ENCODE measurements around the gene CAPN1. TPM values are rescaled to one million over a fixed set of nuclear protein-coding genes. Genes with fewer than 3 reads are reported as not detected.
"Not testable (repeated sequence)": the region's sequence is repeated elsewhere in the genome, so short reads cannot be mapped to it uniquely, and the experiment has no call there.

Gene CAPN1
- total RNA-seq, 1 experiment from 2014 or later, result 256 TPM

DNA sequence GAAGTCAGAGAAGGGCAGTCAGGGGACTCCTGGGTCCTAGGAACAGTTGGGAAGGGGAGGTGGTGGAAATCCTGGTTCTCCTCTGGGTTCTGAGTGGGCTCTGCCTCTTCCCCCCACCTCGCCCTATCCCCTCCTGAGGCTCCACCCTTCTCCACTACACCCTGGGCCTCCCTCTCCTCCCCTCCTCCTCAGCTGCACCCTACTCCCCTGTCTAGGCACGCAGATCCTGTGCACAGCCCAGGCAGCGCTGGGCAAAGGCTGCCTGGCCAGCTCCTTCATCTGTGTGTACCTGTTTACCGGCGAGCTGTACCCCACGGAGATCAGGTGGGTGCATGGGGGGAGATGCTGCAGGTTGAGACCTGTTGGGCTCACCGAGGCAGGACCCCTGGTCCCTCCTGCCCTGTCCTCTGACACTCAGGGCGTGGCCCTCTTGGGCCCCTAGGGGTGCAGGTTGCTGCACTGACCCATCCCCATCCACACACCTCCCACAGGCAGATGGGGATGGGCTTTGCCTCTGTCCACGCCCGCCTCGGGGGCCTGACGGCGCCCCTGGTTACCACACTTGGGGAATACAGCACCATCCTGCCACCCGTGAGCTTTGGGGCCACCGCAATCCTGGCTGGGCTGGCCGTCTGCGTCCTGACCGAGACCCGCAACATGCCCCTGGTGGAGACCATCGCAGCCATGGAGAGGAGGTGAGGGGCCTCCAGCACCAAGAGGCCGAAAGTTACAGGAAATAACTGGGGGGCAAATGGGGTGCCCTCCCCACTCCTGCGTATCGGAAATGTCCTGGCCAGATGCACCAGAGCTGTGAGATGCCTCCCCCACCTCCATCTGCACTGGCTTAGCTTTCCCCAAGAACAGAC, 54.7 kb downstream of the CAPN1 start:
- H3K27ac ChIP-seq (ENCODE audit: low read length), result no peak overlapping the region
- no peaks in the 10 kb centered on the region for H3K4me1 ChIP-seq (ENCODE audit: control insufficient read depth, insufficient read depth, low read length)
- intact Hi-C loops (cut with micrococcal nuclease; ENCODE audit: unreplicated experiment), result no loop called here
- H3K36me3 ChIP-seq (ENCODE audit: control insufficient read depth, insufficient read depth, low read length), result no peaks in the 10 kb centered on the region
- H3K9me3 ChIP-seq (ENCODE audit: control insufficient read depth, insufficient read depth, low read depth, low read length), result no peaks in the 10 kb centered on the region
- ATAC-seq, result peak; percentile 50; the same call in 1 of the 2 replicates
- no TSS peak for BruUV-seq (replicated peaks)
- no peaks in the 10 kb centered on the region for H3K27me3 ChIP-seq (ENCODE audit: control insufficient read depth, insufficient read depth, low read length)
- in situ Hi-C loops (cut with HindIII; ENCODE audit: low pct_unique_long_range_greater_than_20kb, low sequenced_read_pairs), result no loop called here
- POLR2A ChIA-PET, result no interaction called here
- CTCF ChIA-PET, result no interaction called here
- DNase-seq (ENCODE audit: low read depth, low spot score), result no peak
- no peak overlapping the region for H3K4me3 ChIP-seq (ENCODE audit: low read depth in 2 of 2, low read length in 2 of 2)
- TF ChIP-seq, protein P1, sequence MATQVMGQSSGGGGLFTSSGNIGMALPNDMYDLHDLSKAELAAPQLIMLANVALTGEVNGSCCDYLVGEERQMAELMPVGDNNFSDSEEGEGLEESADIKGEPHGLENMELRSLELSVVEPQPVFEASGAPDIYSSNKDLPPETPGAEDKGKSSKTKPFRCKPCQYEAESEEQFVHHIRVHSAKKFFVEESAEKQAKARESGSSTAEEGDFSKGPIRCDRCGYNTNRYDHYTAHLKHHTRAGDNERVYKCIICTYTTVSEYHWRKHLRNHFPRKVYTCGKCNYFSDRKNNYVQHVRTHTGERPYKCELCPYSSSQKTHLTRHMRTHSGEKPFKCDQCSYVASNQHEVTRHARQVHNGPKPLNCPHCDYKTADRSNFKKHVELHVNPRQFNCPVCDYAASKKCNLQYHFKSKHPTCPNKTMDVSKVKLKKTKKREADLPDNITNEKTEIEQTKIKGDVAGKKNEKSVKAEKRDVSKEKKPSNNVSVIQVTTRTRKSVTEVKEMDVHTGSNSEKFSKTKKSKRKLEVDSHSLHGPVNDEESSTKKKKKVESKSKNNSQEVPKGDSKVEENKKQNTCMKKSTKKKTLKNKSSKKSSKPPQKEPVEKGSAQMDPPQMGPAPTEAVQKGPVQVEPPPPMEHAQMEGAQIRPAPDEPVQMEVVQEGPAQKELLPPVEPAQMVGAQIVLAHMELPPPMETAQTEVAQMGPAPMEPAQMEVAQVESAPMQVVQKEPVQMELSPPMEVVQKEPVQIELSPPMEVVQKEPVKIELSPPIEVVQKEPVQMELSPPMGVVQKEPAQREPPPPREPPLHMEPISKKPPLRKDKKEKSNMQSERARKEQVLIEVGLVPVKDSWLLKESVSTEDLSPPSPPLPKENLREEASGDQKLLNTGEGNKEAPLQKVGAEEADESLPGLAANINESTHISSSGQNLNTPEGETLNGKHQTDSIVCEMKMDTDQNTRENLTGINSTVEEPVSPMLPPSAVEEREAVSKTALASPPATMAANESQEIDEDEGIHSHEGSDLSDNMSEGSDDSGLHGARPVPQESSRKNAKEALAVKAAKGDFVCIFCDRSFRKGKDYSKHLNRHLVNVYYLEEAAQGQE (IDR thresholded peaks at IDR 0.05; ENCODE audit: insufficient read depth in 1 of 2, low read depth in 2 of 2, low read length in 1 of 2), result no peak
- TF ChIP-seq, protein P2, sequence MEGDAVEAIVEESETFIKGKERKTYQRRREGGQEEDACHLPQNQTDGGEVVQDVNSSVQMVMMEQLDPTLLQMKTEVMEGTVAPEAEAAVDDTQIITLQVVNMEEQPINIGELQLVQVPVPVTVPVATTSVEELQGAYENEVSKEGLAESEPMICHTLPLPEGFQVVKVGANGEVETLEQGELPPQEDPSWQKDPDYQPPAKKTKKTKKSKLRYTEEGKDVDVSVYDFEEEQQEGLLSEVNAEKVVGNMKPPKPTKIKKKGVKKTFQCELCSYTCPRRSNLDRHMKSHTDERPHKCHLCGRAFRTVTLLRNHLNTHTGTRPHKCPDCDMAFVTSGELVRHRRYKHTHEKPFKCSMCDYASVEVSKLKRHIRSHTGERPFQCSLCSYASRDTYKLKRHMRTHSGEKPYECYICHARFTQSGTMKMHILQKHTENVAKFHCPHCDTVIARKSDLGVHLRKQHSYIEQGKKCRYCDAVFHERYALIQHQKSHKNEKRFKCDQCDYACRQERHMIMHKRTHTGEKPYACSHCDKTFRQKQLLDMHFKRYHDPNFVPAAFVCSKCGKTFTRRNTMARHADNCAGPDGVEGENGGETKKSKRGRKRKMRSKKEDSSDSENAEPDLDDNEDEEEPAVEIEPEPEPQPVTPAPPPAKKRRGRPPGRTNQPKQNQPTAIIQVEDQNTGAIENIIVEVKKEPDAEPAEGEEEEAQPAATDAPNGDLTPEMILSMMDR (IDR thresholded peaks at IDR 0.05), result no peak
- TF ChIP-seq POLR2AphosphoS5 (IDR thresholded peaks at IDR 0.05; ENCODE audit: low read depth, low read length), result no peak
- no peak for TF ChIP-seq SIN3A (IDR thresholded peaks at IDR 0.05; ENCODE audit: borderline replicate concordance, insufficient read depth, low read depth, low read length)
- no peak for TF ChIP-seq TCF7L2 (IDR thresholded peaks at IDR 0.05; ENCODE audit: low read depth, low read length)

DNA sequence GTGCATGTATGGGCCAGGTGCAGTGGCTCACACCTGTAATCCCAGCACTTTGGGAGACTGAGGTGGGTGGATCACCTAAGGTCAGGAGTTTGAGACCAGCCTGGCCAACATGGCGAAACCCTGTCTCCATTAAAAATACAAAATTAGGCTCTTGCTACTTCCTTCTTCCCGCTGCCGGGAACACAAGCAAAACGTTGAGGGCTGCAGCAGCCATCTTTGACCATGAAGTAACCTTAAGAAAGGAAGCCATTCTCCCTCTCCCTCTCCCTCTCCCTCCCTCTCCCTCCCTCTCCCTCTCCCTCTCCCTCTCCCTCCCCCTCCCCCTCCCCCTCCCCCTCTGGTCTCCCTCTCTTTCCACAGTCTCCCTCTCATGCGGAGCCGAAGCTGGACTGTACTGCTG, 56.6 kb downstream of the CAPN1 start:
- intact Hi-C loops (cut with micrococcal nuclease; ENCODE audit: unreplicated experiment); DNase-seq (ENCODE audit: low read depth, low spot score); H3K27me3 ChIP-seq (ENCODE audit: control insufficient read depth, insufficient read depth, low read length); H3K27ac ChIP-seq (ENCODE audit: low read length); CTCF ChIA-PET; in situ Hi-C loops (cut with HindIII; ENCODE audit: low pct_unique_long_range_greater_than_20kb, low sequenced_read_pairs); BruUV-seq (replicated peaks); ATAC-seq; POLR2A ChIA-PET; H3K36me3 ChIP-seq (ENCODE audit: control insufficient read depth, insufficient read depth, low read length); H3K9me3 ChIP-seq (ENCODE audit: control insufficient read depth, insufficient read depth, low read depth, low read length); H3K4me3 ChIP-seq (ENCODE audit: low read depth in 2 of 2, low read length in 2 of 2); H3K4me1 ChIP-seq (ENCODE audit: control insufficient read depth, insufficient read depth, low read length): not testable (repeated sequence)

DNA sequence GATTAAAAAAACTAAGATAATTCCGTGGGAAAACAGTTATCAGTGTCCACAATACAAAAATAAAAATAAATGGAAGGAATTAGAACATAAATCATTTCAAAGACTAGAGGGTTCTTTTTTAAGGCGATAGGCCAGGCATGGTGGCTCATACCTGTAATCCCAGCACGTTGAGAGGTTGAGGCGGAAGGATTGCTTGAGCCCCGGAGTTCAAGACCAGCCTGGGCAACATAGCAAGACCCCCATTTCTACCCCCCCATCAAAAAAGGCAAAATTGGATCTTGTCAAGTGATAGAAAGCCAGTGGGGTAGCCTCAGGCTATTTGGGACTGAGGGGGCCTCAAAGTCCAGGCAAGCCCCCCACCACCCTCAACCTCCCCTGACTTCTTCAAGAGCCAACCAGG, 59.4 kb downstream of the CAPN1 start:
- in situ Hi-C loops (cut with HindIII; ENCODE audit: low pct_unique_long_range_greater_than_20kb, low sequenced_read_pairs), result no loop called here

More for the DNA sequence above, 59.4 kb downstream of the CAPN1 start:
- Histone ChIP-seq H3K4me1 (ENCODE audit: control insufficient read depth, insufficient read depth, low read length) (no peaks in the 10 kb centered on the region), H3K4me3 (ENCODE audit: low read depth in 2 of 2, low read length in 2 of 2) (no peak overlapping the region), H3K27ac (ENCODE audit: low read length) (no peak overlapping the region), H3K9me3 (ENCODE audit: control insufficient read depth, insufficient read depth, low read depth, low read length) (peaks cover 2% of the 10 kb centered on the region; the same call in 1 of the 2 replicates), H3K36me3 (ENCODE audit: control insufficient read depth, insufficient read depth, low read length) (no peaks in the 10 kb centered on the region), H3K27me3 (ENCODE audit: control insufficient read depth, insufficient read depth, low read length) (no peaks in the 10 kb centered on the region)
- POLR2A ChIA-PET, result no interaction called here
- no TSS peak for BruUV-seq (replicated peaks)
- no peak for TF ChIP-seq TCF7L2 (IDR thresholded peaks at IDR 0.05; ENCODE audit: low read depth, low read length)
- TF ChIP-seq, protein P2 (IDR thresholded peaks at IDR 0.05), result no peak
- no peak for TF ChIP-seq POLR2AphosphoS5 (IDR thresholded peaks at IDR 0.05; ENCODE audit: low read depth, low read length)
- TF ChIP-seq SIN3A (IDR thresholded peaks at IDR 0.05; ENCODE audit: borderline replicate concordance, insufficient read depth, low read depth, low read length), result no peak
- TF ChIP-seq, protein P1 (IDR thresholded peaks at IDR 0.05; ENCODE audit: insufficient read depth in 1 of 2, low read depth in 2 of 2, low read length in 1 of 2), result no peak
- DNase-seq (ENCODE audit: low read depth, low spot score) (no peak), ATAC-seq (no peak)
- intact Hi-C loops (cut with micrococcal nuclease; ENCODE audit: unreplicated experiment), result no loop called here
- CTCF ChIA-PET, result interaction anchor here (0.7 kb wide), 1 partner anchor 35 kb away, joined by 5 read pairs; no protein-coding TSS in a partner anchor

Data from Panc1 (cell line).